Trophoblast cell (in vitro differentiated cells and primary cell): ENCODE results near the gene LIG3.
"Not testable (repeated sequence)": the region's sequence is repeated elsewhere in the genome, so short reads cannot be mapped to it uniquely, and the experiment has no call there.

Source experiments
- DNase-seq, 2 donors: peaks; one replicate each; pipeline ENCODE4 v3.0.0-alpha.2; 2016
- H2AFZ ChIP-seq: 2 replicates; pipeline ENCODE4 v1.6.1; 2013; ENCODE audit warnings: low read length, moderate library complexity, mild to moderate bottlenecking; ENCODE audit not compliant: insufficient read depth, poor library complexity
- H2AK5ac ChIP-seq: 2 replicates; pipeline ENCODE4 v1.6.1; 2013; ENCODE audit warnings: mild to moderate bottlenecking, low read length
- H2BK120ac ChIP-seq: 2 replicates; pipeline ENCODE4 v1.6.1; 2013; ENCODE audit warnings: low read length, mild to moderate bottlenecking, moderate library complexity; ENCODE audit not compliant: insufficient read depth, poor library complexity
- H2BK12ac ChIP-seq: 2 replicates; pipeline ENCODE4 v1.6.1; 2013; ENCODE audit warnings: mild to moderate bottlenecking, low read length, moderate library complexity
- H2BK5ac ChIP-seq: 2 replicates; pipeline ENCODE4 v1.6.1; 2013; ENCODE audit warnings: low read length, low read depth, moderate library complexity, mild to moderate bottlenecking; ENCODE audit not compliant: poor library complexity
- H3K14ac ChIP-seq: 2 replicates; pipeline ENCODE4 v1.6.1; 2013; ENCODE audit warnings: mild to moderate bottlenecking, low read length
- H3K18ac ChIP-seq: 2 replicates; pipeline ENCODE4 v1.6.1; 2013; ENCODE audit warnings: mild to moderate bottlenecking, low read length
- H3K23ac ChIP-seq: 2 replicates; pipeline ENCODE4 v1.6.1; 2013; ENCODE audit warnings: low read length
- H3K27ac ChIP-seq: 2 replicates; pipeline ENCODE4 v1.5.1; 2013; ENCODE audit warnings: low read depth, mild to moderate bottlenecking, inconsistent platforms, low read length, moderate library complexity
- H3K27me3 ChIP-seq: 2 replicates; pipeline ENCODE4 v1.6.1; 2013; ENCODE audit warnings: inconsistent platforms, mild to moderate bottlenecking, low read length, moderate library complexity; ENCODE audit not compliant: insufficient read depth
- H3K36me3 ChIP-seq, 2 experiments: 1 replicate in 1 of 2; 2 replicates in 1 of 2; pipeline ENCODE4 v1.6.1; 2013; ENCODE audit warnings: low read length in 2 of 2, mild to moderate bottlenecking in 2 of 2, moderate library complexity in 1 of 2; ENCODE audit not compliant: insufficient read depth in 2 of 2, control insufficient read depth in 1 of 2
- H3K4ac ChIP-seq: 2 replicates; pipeline ENCODE4 v1.6.1; 2013; ENCODE audit warnings: low read depth, mild to moderate bottlenecking, low read length, moderate library complexity
- H3K4me1 ChIP-seq, 2 experiments: 1 replicate in 1 of 2; 2 replicates in 1 of 2; pipeline ENCODE4 v1.6.1; 2013; ENCODE audit warnings: low read length in 2 of 2, mild to moderate bottlenecking in 2 of 2, moderate library complexity in 1 of 2; ENCODE audit not compliant: insufficient read depth in 2 of 2, control insufficient read depth in 1 of 2
- H3K4me2 ChIP-seq: 2 replicates; pipeline ENCODE4 v1.6.1; 2013; ENCODE audit warnings: inconsistent platforms, mild to moderate bottlenecking, low read length, moderate library complexity
- H3K4me3 ChIP-seq: 2 replicates; pipeline ENCODE4 v1.5.1; 2013; ENCODE audit warnings: mild to moderate bottlenecking, low read depth, low read length, inconsistent platforms
- H3K79me1 ChIP-seq: one replicate; pipeline ENCODE4 v1.6.1; 2013; ENCODE audit warnings: low read length
- H3K79me2 ChIP-seq: 2 replicates; pipeline ENCODE4 v1.6.1; 2013; ENCODE audit warnings: low read length, mild to moderate bottlenecking; ENCODE audit not compliant: control insufficient read depth, insufficient read depth, poor library complexity
- H3K9ac ChIP-seq: 2 replicates; pipeline ENCODE4 v1.6.1; 2013; ENCODE audit warnings: mild to moderate bottlenecking, low read length
- H3K9me3 ChIP-seq: 2 replicates; pipeline ENCODE4 v1.6.1; 2013; ENCODE audit warnings: low read depth, mild to moderate bottlenecking, control low read depth, inconsistent platforms, low read length; ENCODE audit not compliant: insufficient read depth
- H4K12ac ChIP-seq: 2 replicates; pipeline ENCODE4 v1.6.1; 2013; ENCODE audit warnings: low read depth, mild to moderate bottlenecking, low read length, moderate library complexity
- H4K8ac ChIP-seq: 2 replicates; pipeline ENCODE4 v1.6.1; 2013; ENCODE audit warnings: low read depth, mild to moderate bottlenecking, low read length, moderate library complexity
- H4K91ac ChIP-seq: one replicate; pipeline ENCODE4 v1.6.1; 2013; ENCODE audit warnings: low read depth, mild to moderate bottlenecking, low read length, moderate library complexity
- WGBS: extraction: QIAGEN DNeasy Blood & Tissue Kit; methylation state at CpG from one replicate; pipeline ENCODE4 v1.1.7; 2013; ENCODE audit warnings: missing lambda C conversion rate; ENCODE audit not compliant: insufficient read length, insufficient coverage; ENCODE audit errors: extremely low coverage; 5-methylcytosine and 5-hydroxymethylcytosine counted together

Gene LIG3

GRCh38 chr17:35028097-35028496 lies 47.8 kb downstream of the LIG3 start:
- H4K12ac ChIP-seq, H3K14ac ChIP-seq, H4K8ac ChIP-seq, H3K79me1 ChIP-seq, H3K9me3 ChIP-seq, H3K23ac ChIP-seq, H3K4me2 ChIP-seq, H3K4me1 ChIP-seq, H3K4ac ChIP-seq, H2BK120ac ChIP-seq, H2AFZ ChIP-seq, H4K91ac ChIP-seq, H3K4me3 ChIP-seq, H3K9ac ChIP-seq, H3K27ac ChIP-seq, H2BK5ac ChIP-seq, H3K36me3 ChIP-seq, H2BK12ac ChIP-seq, H2AK5ac ChIP-seq, H3K18ac ChIP-seq, DNase-seq, H3K79me2 ChIP-seq, H3K27me3 ChIP-seq: not testable (repeated sequence)
- WGBS, result no CpG with 5 or more reads among the region's 4 CpGs

GRCh38 chr17:35028531-35029262 lies 48.4 kb downstream of the LIG3 start:
- H3K9ac ChIP-seq, result no peak overlapping the region
- no peaks in the 10 kb centered on the region for H3K79me1 ChIP-seq
- H3K4me3 ChIP-seq, result no peak overlapping the region
- no peak overlapping the region for H4K91ac ChIP-seq
- no peak overlapping the region for H3K14ac ChIP-seq
- no peak overlapping the region for H4K12ac ChIP-seq
- no peak overlapping the region for H3K4me2 ChIP-seq
- WGBS, result no CpG with 5 or more reads among the region's 3 CpGs
- no peaks in the 10 kb centered on the region for H3K79me2 ChIP-seq
- H2BK12ac ChIP-seq, result no peak overlapping the region
- H3K4me1 ChIP-seq, result peaks cover 2 to 3% of the 10 kb centered on the region in 2 experiments
- no peak overlapping the region for H3K18ac ChIP-seq
- no peaks in the 10 kb centered on the region for H3K36me3 ChIP-seq
- no peak overlapping the region for H2AK5ac ChIP-seq
- no peak overlapping the region for H3K27ac ChIP-seq
- no peak overlapping the region for H2BK120ac ChIP-seq
- H3K9me3 ChIP-seq, result no peaks in the 10 kb centered on the region
- no peak for DNase-seq
- H3K4ac ChIP-seq, result no peak overlapping the region
- H3K23ac ChIP-seq, result no peak overlapping the region
- H2BK5ac ChIP-seq, result no peak overlapping the region
- H2AFZ ChIP-seq, result no peak overlapping the region
- no peaks in the 10 kb centered on the region for H3K27me3 ChIP-seq
- H4K8ac ChIP-seq, result no peak overlapping the region

- H3K9ac ChIP-seq, result no peak overlapping the region
- DNase-seq, result no peak
- no peaks in the 10 kb centered on the region for H3K9me3 ChIP-seq
- H2BK120ac ChIP-seq, result no peak overlapping the region
- H4K12ac ChIP-seq, result no peak overlapping the region
- H3K14ac ChIP-seq, result no peak overlapping the region
- H3K79me2 ChIP-seq, result no peaks in the 10 kb centered on the region
- no peak overlapping the region for H3K4me3 ChIP-seq
- no peak overlapping the region for H3K4me2 ChIP-seq
- H3K4ac ChIP-seq, result no peak overlapping the region
- no peak overlapping the region for H2AK5ac ChIP-seq
- H4K91ac ChIP-seq, result no peak overlapping the region
- H3K79me1 ChIP-seq, result no peaks in the 10 kb centered on the region
- H3K23ac ChIP-seq, result no peak overlapping the region
- no peak overlapping the region for H4K8ac ChIP-seq
- no peak overlapping the region for H3K27ac ChIP-seq
- no peaks in the 10 kb centered on the region for H3K27me3 ChIP-seq
- no peak overlapping the region for H3K18ac ChIP-seq
- no peaks in the 10 kb centered on the region for H3K36me3 ChIP-seq
- H2AFZ ChIP-seq, result no peak overlapping the region
- no peak overlapping the region for H2BK12ac ChIP-seq
- no peak overlapping the region for H2BK5ac ChIP-seq
- peaks cover 2 to 3% of the 10 kb centered on the region in 2 experiments for H3K4me1 ChIP-seq
- WGBS, result no CpG with 5 or more reads among the region's 1 CpG
Observed at GRCh38 chr17:35030780-35031179, 50.5 kb downstream of the LIG3 start.

GRCh38 chr17:35038453-35038852 lies 58.1 kb downstream of the LIG3 start:
- no peak overlapping the region for H4K8ac ChIP-seq
- no peak overlapping the region for H2BK120ac ChIP-seq
- H2AK5ac ChIP-seq, result no peak overlapping the region
- no peak overlapping the region for H3K4ac ChIP-seq
- H4K91ac ChIP-seq, result no peak overlapping the region
- no CpG with 5 or more reads among the region's 3 CpGs for WGBS
- H2BK12ac ChIP-seq, result no peak overlapping the region
- no peaks in the 10 kb centered on the region for H3K4me1 ChIP-seq
- H3K79me2 ChIP-seq, result no peaks in the 10 kb centered on the region
- H2AFZ ChIP-seq, result no peak overlapping the region
- no peak overlapping the region for H3K18ac ChIP-seq
- no peak overlapping the region for H3K23ac ChIP-seq
- no peaks in the 10 kb centered on the region for H3K9me3 ChIP-seq
- no peak overlapping the region for H3K14ac ChIP-seq
- no peaks in the 10 kb centered on the region for H3K27me3 ChIP-seq
- H3K4me2 ChIP-seq, result no peak overlapping the region
- no peak overlapping the region for H3K4me3 ChIP-seq
- H3K79me1 ChIP-seq, result no peaks in the 10 kb centered on the region
- no peaks in the 10 kb centered on the region for H3K36me3 ChIP-seq
- H2BK5ac ChIP-seq, result no peak overlapping the region
- H3K9ac ChIP-seq, result no peak overlapping the region
- no peak overlapping the region for H3K27ac ChIP-seq
- no peak for DNase-seq
- no peak overlapping the region for H4K12ac ChIP-seq
